HG03103 (cell line): ENCODE results near the gene NAALADL2.
"Not testable (repeated sequence)": the region's sequence is repeated elsewhere in the genome, so short reads cannot be mapped to it uniquely, and the experiment has no call there.

ENCODE experiments used
- ATAC-seq: cut with Tn5 transposase; IDR thresholded peaks from one replicate; pipeline ENCODE4 v1.9.1; 2021; ENCODE audit warnings: low read depth; ENCODE audit not compliant: unreplicated experiment

The NAALADL2 gene

DNA sequence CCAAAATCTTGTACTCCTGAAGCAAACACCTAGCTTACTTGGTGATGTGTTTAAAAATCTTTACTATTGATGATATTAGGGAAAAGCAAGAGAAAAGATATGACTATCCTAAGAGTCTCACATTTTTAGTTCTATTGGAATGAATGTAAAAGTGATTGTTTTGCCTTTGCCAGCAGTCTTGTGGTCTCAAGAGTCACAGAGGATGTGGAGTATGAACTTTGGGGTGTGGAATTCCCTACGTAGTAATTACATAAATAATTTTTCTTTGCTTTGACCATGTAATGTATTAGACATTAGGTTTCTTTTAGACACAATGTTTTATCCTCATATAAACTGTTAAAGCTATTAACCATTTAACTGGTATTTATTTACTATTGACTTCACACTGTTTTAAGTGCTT is 387.6 kb downstream of the NAALADL2 start:
- ATAC-seq = no peak

DNA sequence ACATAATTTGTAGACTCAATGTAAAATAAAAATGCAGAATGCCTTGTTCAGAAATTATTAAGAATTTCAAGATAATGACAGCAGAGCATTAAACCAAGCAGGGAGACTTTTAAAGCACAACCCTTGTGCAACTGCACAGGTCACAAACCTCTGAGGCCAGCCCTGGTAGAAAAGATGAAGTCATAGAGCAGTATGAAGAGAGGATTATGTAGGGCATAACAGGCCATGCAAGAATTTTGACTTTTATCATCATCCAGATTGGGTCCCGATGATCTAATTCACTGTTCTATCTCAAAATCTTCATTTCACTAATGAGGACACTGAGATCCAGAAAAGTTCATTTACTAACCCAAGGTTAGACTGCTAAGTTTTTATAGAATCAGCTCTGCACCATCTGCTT is 388.5 kb downstream of the NAALADL2 start:
- ATAC-seq = no peak

DNA sequence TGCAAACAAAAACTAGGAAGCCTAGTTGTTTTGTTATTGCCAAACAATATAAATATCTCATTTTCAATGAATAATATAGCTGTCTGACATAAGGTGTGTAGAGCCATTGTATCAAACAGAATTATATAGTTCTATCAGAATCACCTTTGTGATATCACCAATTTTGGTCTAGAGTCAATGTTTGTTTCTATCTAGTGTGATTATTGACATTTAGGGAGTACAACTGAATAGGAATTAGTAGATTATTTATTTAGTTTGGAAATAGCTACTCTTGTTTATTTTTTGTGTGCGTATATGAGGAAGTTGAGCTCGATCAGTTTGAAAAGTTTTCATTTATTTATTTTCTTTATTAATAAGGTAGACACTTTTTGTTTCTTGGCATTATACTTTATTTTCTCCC is 389.7 kb downstream of the NAALADL2 start:
- ATAC-seq = no peak

DNA sequence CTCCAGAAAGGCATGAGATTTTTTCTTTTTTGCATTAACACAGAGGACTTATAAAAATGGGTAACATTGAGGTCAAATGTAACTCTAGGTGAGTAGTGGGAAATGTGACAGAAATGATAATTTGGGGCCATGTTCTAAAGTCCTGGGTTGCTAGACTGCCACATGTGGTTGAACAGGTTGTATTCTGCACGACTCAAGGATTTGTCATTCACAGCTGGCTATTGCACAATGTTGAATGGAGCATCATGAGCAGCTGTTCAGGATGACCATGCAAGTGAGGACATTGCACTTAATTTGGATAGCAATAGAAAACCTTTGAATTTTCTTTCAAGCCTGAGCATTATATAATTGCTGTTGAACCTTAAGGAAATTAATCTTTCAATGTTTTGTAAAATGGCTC is 396.6 kb downstream of the NAALADL2 start:
- no peak for ATAC-seq

DNA sequence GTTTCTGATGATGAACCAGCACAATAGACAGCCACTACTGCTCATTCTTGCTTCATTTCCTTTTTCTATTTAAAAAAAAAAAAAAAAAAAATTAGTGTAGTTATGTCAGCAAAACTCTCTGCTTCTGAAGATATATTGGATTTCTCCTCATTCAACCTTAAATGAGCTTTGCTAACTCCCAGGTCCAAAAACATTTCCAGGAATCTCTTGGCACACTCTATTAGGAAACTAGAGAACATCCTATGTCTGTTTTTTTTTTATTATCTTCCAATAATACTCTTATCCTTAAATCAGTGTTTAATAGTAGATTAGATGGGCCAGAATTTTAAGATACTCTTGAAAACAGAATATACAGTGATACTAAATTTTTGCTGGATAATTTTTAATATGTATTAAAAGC is 398.0 kb downstream of the NAALADL2 start:
- ATAC-seq = no peak

DNA sequence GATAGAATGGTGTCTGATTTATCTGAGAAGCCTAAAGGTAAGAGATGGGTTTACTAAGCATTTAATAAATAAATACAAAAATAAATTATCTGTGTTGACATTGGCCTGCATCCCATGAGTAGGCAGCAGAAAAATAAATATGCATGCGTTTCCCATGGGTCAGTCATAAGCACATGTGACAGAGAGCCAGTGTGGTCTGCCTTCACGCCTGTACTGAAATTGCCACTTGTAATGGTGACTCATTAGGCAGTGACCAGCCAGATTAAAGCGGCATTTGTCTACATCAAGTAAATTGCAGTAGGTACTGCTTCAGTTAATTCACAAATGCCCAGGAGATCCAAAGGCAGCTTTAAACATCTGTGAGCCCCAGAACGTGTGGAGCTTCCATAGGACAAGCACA is 399.6 kb downstream of the NAALADL2 start:
- ATAC-seq = no peak

DNA sequence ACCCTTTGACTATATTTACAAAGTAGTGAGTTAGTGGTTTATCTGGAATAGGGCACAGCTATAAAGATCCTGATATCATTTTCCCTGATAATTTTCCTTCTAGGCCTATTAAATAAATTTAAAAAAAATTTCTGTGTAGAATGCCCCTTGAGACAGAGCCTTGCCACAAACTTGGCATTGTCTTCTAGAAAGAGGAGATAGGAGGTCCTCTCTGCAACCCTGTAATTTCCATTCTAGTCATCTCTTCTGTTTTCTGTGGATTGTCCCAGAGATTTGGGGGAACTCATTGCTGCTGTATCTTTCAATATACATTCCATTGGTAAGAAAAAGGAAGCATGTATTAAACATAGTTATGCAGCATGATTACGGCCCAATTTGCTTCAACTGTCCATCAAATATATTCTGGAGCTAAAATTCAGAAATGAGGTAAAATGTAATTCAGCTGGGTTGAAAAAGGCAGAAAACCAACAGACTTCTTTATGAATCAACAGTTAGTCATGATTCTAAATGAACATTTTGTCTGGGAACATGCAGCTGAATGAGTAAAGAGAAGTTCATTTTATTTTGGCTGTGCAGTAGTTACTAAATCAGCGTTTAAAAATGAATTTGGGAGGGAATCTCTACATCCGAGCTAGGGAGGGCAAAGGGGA is 401.1 kb downstream of the NAALADL2 start:
- no peak for ATAC-seq

DNA sequence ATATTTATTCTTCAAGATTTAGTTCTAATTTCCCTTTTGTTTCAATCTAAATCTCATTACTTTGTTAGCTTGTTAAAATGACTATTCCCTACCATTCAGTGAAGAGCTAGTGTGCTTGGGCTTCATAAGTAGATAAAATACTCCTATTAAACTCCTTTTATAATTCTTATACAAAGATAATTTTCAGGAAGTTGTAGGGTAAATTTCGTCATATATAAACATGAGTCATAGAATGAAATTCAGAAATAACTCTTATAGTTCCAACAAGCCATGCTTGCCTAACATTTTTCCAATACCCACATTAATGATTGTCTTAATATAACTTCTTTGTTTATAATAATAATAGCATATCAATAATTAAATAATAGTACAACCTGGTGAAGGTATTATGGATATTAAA is 407.3 kb downstream of the NAALADL2 start:
- ATAC-seq = no peak

DNA sequence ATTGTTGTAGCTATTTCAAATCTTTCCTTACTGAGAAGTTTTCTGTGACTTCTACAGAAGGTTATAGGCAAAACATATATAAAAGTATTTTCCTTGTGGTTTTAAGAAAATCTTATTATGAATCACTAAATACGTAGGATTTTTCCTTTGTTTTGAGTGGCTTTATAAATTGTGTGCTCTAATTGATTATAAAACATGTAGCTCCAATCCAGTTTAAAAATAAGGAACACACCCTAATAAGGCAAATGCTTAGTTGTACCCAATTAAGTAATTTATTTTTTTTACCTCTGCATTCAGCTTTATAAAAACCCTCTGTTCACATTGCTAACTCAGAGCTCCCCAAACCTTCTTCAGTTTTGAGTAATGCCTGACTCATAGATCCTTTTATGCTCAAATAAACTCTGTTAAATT is 408.0 kb downstream of the NAALADL2 start:
- ATAC-seq = no peak

DNA sequence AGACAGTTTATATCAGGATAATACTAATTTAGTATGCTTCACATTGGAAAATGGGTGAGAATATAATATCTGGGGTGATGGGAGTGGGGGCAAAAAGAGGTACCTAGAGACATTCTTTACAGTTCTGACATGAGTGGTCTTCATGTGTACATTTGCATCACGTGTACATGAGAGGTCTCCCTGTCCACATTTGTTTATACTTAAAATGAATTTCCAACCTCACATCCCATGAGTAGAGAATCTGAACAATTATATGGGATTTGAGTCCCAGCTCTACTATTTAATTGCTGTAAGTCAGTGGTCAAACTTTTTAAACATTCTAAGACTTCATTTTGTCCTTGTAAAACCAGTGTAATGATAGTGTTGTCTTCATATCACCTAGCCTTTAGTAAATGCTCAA is 408.4 kb downstream of the NAALADL2 start:
- no peak for ATAC-seq

DNA sequence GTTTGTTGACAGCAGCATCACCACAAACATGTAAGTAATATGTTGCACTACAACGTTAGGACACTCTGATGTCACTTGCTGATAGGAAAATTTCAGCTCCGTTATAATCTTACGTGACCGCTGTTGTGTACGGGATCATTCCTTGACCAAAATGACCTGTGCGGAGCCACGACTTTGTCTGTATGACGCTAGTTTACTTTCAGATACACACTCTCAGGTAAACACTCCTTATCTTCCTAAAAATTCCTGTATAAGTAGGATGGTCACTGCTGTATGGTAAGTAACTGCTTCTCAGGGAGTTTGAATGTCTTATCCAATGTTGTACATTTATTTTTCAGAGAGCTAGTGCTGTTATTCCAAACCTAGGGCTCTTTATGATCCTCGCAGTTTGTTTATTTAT is 410.3 kb downstream of the NAALADL2 start:
- no peak for ATAC-seq

DNA sequence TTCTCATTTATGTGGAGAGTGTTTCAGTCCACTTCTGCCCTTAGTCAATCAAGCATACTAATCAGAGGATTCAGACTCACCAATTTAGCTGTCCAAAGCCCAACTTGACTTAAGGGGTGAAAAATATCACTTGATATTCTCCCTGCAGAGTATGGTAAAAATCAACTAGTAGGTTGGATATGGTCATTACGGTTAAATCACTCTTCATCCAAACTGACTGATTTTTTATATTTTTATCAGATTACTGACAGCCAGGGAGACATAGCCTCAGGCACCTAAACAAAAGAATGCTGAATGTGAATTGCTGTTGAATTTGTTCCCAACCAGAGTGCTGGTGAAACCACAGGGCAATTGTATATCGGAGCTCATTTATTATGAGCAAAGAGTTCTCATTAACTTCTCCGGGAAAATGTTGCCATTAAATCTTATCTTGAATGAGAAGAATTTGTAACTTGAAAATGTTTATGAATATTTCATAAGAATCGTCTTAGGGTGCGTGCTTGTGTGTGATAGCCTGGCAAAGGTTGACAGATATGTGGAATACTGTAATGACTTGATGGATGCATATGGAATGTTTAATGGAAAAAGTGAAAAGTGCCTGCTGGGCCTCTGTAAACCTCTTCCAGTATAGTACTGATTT is 411.2 kb downstream of the NAALADL2 start:
- no peak for ATAC-seq

DNA sequence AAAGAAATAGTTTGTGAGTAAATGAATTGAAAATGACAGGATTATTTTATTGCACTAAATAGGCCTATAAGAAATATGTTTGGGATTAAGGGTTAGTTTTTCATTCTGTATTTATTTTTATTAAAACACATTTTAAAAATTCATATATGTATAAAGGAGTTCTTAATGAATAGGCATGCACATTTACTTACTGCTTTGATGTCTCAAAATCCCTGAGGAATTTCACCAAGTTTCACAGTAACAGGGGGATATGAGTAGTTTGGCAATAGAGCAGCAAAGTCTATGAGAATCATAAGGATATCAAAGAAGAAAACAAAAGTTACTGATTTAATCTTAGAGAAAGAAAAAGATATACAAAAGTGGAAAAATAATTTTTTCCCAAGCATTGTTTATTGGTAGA is 411.7 kb downstream of the NAALADL2 start:
- no peak for ATAC-seq

DNA sequence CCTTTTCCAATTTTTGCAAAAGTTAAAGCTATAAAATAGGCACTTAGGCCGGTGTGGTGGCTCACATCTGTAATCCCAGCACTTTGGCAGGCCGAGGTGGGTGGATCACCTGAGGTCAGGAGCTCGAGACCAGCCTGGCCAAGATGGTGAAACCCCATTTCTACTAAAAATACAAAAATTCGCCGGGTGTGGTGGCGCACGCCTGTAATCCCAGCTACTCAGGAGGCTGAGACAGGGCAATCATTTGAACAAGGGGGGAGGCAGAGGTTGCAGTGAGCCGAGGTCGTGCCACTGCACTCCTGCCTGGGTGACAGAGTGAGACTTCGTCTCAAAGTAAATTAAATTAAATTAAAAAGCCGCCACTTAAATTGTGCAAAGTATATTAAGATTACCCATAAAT is 412.3 kb downstream of the NAALADL2 start:
- not testable (repeated sequence) for ATAC-seq

DNA sequence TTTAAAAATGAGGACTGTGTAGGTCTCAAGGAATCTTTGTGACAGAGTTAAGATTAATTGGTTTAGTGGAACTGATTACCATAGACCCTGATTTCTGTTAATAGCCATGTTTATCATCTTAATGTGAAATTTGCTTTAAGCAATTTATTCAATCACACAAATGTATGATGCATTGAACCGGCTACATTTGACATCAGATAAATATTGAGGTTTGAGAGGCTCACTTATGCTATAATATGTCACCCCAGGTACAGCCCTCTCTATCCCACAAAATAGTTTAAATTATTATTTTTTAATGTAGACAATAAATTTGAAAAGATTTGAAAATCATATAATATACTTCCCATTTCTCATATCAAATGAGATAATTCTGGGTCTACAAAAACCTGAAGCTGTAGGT is 413.3 kb downstream of the NAALADL2 start:
- ATAC-seq = no peak

DNA sequence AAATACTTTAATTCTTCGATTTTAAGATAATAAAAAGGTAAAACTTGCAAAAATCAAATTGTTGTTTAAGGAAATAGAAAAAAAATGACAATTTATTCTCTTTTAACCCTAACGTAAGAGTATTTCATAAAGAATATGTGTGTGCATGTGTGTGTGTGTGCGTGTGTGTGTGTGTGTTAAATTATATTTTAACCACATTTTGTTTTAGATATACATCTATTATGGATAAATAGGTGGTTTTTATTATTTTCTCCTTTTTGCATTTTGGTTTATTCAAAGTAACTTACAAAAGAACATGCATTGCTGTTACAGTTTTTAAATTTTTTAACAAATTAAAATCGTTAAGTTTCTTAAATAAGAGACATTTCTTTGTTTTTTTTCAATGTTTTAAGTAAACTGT is 414.4 kb downstream of the NAALADL2 start:
- ATAC-seq = no peak

DNA sequence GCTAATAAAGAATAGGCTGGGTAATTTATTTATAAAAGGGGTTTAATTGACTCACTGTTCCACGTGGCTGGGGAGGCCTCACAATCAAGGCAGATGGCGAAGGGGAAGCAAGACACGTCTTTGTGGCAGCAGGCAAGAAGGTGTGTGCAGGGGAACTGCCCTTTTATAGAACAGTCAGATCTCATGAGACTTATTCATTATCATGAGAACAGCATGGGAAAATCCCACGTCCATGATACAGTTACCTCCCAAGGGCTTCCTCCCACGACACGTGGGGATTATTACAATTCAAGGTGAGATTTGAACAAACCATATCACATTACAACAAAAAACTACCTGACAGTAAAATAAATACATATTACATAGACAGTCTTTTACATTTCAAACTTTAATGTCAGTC is 414.9 kb downstream of the NAALADL2 start:
- no peak for ATAC-seq

DNA sequence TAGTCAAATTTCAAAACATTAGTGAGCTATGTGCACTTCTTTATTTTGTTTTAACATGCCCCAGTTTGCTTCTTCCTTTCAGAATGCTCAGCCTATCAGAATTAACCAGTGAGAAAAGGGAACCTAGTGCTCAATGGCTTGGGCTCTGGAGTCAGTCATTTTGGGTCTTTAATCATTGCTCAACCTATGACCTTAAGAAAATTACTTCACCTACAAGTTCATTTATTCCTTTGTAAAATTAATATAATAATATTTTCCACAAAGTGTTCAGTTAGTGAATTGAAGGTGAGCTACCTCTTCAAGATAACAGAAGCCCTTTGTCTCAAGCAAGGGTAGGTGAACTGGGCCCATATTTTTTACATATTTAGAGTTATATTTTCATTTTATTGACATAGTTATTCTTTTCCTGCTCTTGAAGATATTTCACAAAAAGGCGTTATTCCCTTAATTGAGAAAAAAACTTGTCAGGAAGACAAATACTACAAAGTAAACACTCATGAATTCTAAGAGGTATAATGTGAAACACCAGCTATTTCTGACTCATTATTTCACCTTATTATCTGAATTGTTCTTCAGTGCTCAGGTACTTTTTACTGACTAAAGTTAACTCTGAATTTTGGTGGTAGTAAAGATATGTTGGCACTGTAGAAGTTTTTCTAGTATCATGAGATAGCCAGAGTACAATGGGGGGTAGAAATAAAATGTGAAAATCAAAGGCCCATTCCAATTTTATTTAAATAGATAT is 415.5 kb downstream of the NAALADL2 start:
- ATAC-seq = no peak

DNA sequence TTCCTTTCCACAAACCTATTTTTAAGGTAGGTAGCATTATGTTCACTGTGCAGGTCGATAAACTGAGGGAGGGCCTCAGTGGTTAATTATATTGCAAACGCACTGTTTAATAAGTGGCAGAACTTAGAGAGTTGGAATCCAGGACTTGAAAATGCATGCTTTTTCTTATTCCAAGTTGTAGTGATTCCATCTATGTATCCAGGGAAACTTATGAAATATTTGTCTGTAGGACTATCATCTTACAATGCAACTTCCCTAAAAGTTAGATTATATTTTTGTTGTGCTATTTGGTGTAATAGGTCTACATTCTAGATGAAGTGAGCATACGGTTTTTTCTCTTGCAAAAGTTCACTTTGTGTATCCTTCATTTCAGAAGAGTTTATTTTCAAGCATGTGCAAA is 419.5 kb downstream of the NAALADL2 start:
- no peak for ATAC-seq

DNA sequence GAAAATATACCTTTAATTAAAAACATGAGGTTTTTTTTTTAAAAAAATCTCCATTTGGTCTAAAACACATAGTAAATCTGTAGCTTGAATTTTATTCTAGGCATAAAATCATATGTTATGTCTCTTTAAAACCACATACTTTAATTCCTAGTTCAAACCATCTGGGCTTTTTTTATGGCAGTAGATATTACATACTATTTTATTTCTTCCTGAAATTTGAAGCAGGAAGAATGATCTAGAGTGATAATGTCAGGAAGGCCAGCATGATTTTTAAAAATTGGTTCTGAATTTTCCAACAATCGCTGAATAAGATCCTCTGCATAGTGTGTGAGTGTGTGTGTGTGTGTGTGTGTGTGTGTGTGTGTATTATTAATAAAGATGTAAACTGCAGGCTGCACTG is 420.3 kb downstream of the NAALADL2 start:
- no peak for ATAC-seq

DNA sequence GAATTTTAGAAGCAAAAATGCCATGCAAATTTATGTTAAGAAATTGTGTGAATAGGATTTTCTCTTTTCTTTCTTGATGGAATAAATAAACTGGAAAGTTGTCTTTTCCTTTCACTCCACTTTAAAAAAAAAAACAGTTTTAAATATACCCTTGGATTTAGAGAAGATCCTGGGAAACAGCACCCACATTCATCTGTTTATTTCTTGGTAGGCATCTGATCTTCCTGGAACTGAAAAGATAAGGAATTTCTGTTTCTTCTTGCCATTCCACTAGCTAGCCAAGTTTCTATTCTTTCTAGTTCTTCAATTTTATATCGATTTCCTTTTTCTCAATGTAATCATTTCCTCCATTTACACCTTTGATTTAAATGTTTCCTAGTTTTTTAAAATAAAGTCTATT is 420.8 kb downstream of the NAALADL2 start:
- no peak for ATAC-seq

DNA sequence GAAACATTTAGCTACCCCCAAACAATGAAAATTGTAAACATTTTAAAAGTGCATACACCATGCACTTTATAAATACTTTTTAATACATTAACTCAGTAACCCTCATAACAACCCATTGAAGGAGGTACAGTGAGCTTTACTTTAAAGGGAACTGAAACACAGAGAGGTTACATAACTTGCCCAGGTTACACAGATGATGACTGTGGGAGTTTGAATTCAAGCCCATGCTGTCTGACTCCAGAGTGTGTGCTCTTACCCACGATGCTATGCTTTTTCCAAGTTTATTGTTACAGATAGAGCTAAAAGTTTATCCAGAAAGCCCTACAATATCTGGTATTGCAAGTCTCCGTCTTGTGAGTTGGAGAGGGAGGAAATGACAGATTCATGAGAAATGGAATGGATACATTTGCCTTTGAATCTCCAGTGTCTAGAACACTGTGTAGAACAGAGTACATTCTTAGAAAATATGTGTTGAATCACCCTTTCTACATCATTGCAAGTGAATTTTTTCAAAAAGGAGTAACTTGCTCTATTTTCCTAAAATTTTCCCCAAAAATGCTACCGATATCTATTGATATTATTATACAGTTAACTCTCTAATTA is 428.3 kb downstream of the NAALADL2 start:
- ATAC-seq = peak; percentile 99
